Activated naive CD4-positive, alpha-beta T cell (primary cell): ENCODE data around the gene TBC1D19.
"Not testable (repeated sequence)": the region's sequence is repeated elsewhere in the genome, so short reads cannot be mapped to it uniquely, and the experiment has no call there.

Source experiments
- DNase-seq, 4 experiments: peaks; one replicate each; lab custom pipeline; 2025; lab: John Stamatoyannopoulos, UW

The TBC1D19 gene

GRCh38 chr4:26596843-26597242 lies 13.0 kb downstream of the TBC1D19 start:
- DNase-seq, result no peak

GRCh38 chr4:26601204-26601603 lies 17.3 kb downstream of the TBC1D19 start:
- no peak for DNase-seq

- no peak for DNase-seq
These were observed 23.9 kb downstream of the TBC1D19 start for GRCh38 chr4:26607776-26608175.

- DNase-seq, result no peak
These were observed 25.5 kb downstream of the TBC1D19 start for GRCh38 chr4:26609391-26609790.

GRCh38 chr4:26609868-26610267 lies 26.0 kb downstream of the TBC1D19 start:
- no peak for DNase-seq

- no peak for DNase-seq
These were observed 27.5 kb downstream of the TBC1D19 start for GRCh38 chr4:26611372-26611771.

GRCh38 chr4:26611885-26612284 lies 28.0 kb downstream of the TBC1D19 start:
- DNase-seq, result no peak

- DNase-seq, result no peak
These were observed 29.4 kb downstream of the TBC1D19 start for GRCh38 chr4:26613237-26613636.

- no peak for DNase-seq
These were observed 29.9 kb downstream of the TBC1D19 start for GRCh38 chr4:26613735-26614134.

- DNase-seq, result no peak
These were observed 35.9 kb downstream of the TBC1D19 start for GRCh38 chr4:26619784-26620183.

GRCh38 chr4:26621366-26621765 lies 37.5 kb downstream of the TBC1D19 start:
- no peak for DNase-seq

- no peak for DNase-seq
These were observed 39.0 kb downstream of the TBC1D19 start for GRCh38 chr4:26622913-26623312.

- not testable (repeated sequence) for DNase-seq
These were observed 42.8 kb downstream of the TBC1D19 start for GRCh38 chr4:26626658-26627057.

GRCh38 chr4:26632916-26633315 lies 49.0 kb downstream of the TBC1D19 start:
- no peak for DNase-seq

- no peak for DNase-seq
These were observed 50.4 kb downstream of the TBC1D19 start for GRCh38 chr4:26634237-26634636.

GRCh38 chr4:26636458-26636857 lies 52.6 kb downstream of the TBC1D19 start:
- no peak for DNase-seq

GRCh38 chr4:26640639-26641038 lies 56.8 kb downstream of the TBC1D19 start:
- DNase-seq, result not testable (repeated sequence)

- DNase-seq, result no peak
These were observed 63.8 kb downstream of the TBC1D19 start for GRCh38 chr4:26647523-26648224.

GRCh38 chr4:26648260-26648659 lies 64.4 kb downstream of the TBC1D19 start:
- DNase-seq, result no peak

- no peak for DNase-seq
These were observed 76.4 kb downstream of the TBC1D19 start for GRCh38 chr4:26660261-26660660.

- no peak for DNase-seq
These were observed 80.0 kb downstream of the TBC1D19 start for GRCh38 chr4:26663888-26664287.

- no peak for DNase-seq
These were observed 87.1 kb downstream of the TBC1D19 start for GRCh38 chr4:26670903-26671537.

GRCh38 chr4:26679040-26679695 lies 95.3 kb downstream of the TBC1D19 start:
- DNase-seq, result not testable (repeated sequence)
